Fibroblast of mammary gland (primary cell): ENCODE data around the gene CYS1.
A peak's percentile ranks its signal among the peaks of the same experiment; 100 is the strongest.

ENCODE experiments used
- DNase-seq: peaks from one replicate; pipeline ENCODE4 v3.0.0-alpha.2; 2010; ENCODE audit warnings: low read depth
- H3K4me3 ChIP-seq: 2 replicates; pipeline ENCODE4 v1.5.1; 2011; ENCODE audit warnings: low read depth, mild to moderate bottlenecking, low read length, moderate library complexity; ENCODE audit not compliant: control insufficient read depth
- TF ChIP-seq, protein P1 (sequence below): conservative IDR thresholded peaks from 2 replicates; pipeline ENCODE4 v1.5.1; 2011; ENCODE audit warnings: low read depth, low read length, inconsistent platforms; ENCODE audit not compliant: control insufficient read depth, insufficient read depth

The CYS1 gene

DNA sequence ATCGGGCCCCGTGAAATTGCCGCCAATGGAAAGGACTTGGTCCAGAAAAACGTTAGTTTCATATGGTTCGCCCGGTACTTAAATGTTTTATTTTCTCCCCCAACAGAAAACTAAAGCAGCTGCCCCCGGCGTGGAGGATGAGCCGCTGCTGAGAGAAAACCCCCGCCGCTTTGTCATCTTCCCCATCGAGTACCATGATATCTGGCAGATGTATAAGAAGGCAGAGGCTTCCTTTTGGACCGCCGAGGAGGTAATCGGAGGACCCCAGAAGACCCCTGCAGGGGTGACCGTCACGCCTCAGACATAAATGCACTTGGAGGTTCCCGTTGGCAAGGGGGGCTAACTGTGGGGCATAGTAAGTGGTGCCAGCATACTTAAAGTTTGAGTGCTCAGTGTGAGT lies 43.1 kb upstream of the CYS1 start:
- H3K4me3 ChIP-seq: peak overlapping the region; percentile 76
- TF ChIP-seq, protein P1, sequence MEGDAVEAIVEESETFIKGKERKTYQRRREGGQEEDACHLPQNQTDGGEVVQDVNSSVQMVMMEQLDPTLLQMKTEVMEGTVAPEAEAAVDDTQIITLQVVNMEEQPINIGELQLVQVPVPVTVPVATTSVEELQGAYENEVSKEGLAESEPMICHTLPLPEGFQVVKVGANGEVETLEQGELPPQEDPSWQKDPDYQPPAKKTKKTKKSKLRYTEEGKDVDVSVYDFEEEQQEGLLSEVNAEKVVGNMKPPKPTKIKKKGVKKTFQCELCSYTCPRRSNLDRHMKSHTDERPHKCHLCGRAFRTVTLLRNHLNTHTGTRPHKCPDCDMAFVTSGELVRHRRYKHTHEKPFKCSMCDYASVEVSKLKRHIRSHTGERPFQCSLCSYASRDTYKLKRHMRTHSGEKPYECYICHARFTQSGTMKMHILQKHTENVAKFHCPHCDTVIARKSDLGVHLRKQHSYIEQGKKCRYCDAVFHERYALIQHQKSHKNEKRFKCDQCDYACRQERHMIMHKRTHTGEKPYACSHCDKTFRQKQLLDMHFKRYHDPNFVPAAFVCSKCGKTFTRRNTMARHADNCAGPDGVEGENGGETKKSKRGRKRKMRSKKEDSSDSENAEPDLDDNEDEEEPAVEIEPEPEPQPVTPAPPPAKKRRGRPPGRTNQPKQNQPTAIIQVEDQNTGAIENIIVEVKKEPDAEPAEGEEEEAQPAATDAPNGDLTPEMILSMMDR: no peak
- no peak for DNase-seq

DNA sequence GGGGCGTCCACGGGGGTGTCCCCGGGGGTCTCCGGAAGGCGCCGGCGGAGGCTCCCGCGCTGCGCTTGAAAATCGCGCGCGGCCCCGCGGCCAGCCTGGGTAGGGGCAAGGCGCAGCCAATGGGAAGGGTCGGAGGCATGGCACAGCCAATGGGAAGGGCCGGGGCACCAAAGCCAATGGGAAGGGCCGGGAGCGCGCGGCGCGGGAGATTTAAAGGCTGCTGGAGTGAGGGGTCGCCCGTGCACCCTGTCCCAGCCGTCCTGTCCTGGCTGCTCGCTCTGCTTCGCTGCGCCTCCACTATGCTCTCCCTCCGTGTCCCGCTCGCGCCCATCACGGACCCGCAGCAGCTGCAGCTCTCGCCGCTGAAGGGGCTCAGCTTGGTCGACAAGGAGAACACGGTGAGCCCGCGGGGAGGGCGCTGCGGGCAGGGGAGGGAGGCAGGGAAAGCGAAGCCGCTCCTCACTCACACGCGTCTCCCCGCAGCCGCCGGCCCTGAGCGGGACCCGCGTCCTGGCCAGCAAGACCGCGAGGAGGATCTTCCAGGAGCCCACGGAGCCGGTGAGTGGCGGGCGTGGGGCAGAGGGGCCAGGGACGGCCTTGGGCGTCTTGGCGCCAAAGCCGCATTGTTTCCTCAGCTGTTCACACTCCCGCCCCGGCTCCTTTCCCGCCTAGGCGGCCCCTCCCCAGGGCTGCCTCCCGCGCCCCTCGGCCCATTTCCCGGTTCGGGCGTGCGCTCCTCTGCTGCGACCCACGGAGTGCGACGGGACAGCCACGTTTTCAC lies 42.5 kb upstream of the CYS1 start, which contains the start of gene RRM2:
RRM2 (plus strand) TSS at position 240 of the 781 bp plus-strand sequence; CDS start at position 300, 60 bp downstream.
- DNase-seq: peak; percentile 90

DNA sequence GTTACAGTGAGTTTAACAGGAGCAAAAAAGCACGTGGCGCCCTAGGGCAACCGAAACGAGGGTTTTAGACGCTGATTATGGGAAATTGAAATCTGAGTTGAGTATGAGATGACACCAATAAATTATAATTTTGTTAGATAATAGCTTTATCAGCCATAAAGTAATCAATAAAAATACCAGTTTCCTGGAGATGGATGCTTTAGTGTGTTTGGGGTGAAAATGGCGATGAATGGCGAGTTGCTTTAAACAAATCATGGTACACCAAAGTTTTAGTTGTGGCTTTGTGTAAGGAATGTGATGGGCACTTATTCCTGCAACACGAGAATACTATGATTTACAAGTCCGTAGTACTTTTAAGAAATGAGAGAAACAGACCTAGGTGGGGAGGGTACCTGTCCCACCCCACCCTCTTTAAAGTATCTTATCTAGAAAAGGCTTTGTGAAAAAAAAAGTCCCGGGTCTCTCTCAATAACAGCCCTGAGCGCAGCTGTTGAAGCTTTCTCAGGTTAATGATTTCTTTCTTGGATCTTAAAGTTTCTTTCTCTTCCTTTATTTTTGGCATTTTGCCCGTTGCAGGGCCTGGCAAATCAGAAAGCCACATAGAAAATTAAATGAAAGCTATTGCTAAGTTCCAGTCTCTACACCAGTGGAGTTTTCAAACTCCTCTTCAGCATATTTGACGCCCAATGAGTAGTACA lies 40.8 kb upstream of the CYS1 start:
- DNase-seq: peak; percentile 43
- TF ChIP-seq, protein P1: no peak
- peak overlapping the region; percentile 76 for H3K4me3 ChIP-seq

More for the DNA sequence above, 42.5 kb upstream of the CYS1 start, which contains the start of gene RRM2:
- TF ChIP-seq, protein P1: no peak
- H3K4me3 ChIP-seq: peak within 1 kb of the TSS; percentile 76

DNA sequence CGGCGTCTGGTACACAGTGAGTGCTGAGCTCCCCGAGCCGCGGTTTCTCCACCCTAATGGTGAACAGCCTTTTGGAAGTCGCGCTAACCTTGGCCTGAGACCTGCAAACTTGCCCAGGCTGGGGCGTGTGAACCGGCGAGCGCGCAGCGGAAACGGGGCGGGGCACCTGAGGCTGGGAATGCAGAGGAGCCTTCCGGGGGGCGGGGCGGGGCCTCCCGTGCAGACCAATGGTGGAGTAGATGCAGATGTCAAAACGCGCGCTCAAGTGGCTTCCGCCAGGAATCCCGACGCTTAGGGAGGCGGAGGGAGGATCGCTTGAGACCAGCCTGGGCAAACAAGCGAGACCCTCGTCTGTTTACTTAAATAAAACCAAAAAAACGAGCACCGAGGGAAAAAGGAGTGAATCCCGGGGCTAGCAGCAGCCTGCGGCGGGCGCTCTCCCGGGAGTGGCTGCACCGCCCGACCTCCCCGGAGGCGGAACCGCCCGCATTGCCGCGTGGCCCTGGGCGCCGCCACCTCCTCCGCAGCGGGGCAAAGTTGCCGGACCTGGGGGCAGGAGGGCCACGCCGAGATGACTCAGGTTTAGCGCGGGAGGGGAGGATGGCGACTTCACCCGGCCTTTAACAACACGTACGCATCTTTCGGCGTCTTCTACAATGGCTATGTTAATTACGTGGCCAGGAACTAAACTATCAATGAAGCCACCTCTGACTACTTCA lies 40.1 kb upstream of the CYS1 start:
- TF ChIP-seq, protein P1: no peak
- peak overlapping the region; percentile 56 for H3K4me3 ChIP-seq

DNA sequence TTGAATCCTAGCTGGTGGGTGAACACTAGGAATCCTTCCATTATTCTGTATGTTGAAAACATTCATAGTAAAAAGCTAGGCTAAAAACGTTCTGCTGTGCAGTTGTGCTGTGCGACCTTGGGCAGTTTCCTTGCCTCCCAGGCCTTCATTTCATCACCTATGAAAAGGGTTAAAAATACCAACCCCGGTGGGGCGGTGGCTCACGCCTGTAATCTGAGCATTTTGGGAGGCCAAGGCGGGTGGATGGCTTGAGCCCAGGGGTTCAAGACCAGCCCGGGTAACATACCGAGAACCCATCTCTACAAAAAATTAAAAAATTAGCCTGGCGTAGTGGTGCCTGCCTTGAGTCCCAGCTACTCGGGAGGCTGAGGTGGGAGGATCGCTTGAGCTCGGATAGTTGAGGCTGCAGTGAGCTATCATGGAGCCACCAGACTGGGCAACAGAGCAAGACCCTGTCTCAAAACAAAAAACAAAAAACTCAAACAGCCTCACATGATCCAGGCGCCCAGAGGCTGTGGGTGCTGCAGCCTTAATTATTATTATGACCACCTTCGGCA lies 39.5 kb upstream of the CYS1 start:
- TF ChIP-seq, protein P1: no peak
- peak overlapping the region; percentile 56 for H3K4me3 ChIP-seq
- DNase-seq: no peak

More for the DNA sequence above, 40.1 kb upstream of the CYS1 start:
- peak; percentile 84 for DNase-seq

DNA sequence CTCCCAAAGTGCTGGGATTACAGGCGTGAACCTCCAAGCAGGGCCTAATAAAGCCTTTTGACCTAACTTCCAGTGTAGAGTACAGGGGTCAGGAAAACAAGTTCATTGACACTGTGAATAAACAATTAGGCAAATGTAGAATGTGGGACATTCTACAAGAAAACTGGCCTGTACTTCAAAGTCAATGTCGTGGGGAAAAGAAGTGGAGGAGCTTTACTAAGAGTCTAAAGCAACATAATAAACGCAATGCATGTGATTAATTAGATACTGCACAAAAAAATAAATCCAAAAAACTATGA lies 38.8 kb upstream of the CYS1 start:
- no peak overlapping the region for H3K4me3 ChIP-seq
- no peak for DNase-seq
- TF ChIP-seq, protein P1: no peak
